ENCODE results near the gene HELLS.
"Not testable (repeated sequence)": the region's sequence is repeated elsewhere in the genome, so short reads cannot be mapped to it uniquely, and the experiment has no call there.

Gene HELLS

DNA sequence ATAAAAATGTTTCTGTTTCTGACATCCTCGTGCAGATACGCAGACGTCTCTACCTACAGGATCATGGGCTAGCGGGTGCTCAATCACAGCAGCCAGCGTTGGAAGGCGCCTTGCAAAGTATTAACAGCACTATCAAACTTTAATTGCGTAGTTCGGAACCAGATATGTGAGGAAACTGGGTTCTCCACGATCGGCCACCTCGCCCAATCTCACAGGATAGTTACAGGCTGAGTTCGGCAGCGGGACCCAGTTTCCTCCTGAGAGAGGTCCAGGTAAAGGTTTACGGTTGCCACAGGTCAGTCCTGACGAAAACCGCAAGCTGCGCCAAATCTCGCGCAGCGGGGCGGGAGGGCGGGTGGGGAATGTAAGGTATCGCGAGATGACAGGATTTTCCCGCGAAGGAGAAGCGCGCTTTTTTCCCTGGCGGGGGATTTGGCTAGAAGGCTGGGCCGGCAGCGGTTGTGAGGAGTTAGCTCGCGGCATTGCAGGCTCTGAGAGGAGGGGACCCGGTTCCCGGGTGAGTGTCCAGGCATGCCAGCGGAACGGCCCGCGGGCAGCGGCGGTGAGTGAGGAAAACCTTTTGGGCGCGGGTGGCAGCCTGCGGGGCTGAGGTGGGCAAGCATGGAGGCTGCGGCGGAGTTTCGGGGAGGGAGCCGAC, at the start of gene HELLS:
Gene HELLS (plus strand): TSS at position 398 of the 658 bp plus-strand sequence. CDS start 134 bp downstream, at position 532.
- peak; percentile 42 to 50 for DNase-seq (ENCODE audit: low read depth in 2 of 2)

GRCh38 chr10:94496010-94496409, 49.6 kb upstream of the HELLS start:
- DNase-seq (ENCODE audit: low read depth in 2 of 2): no peak

- DNase-seq (ENCODE audit: low read depth in 2 of 2): no peak
Measured at GRCh38 chr10:94496646-94497045, 48.9 kb upstream of the HELLS start.

DNA sequence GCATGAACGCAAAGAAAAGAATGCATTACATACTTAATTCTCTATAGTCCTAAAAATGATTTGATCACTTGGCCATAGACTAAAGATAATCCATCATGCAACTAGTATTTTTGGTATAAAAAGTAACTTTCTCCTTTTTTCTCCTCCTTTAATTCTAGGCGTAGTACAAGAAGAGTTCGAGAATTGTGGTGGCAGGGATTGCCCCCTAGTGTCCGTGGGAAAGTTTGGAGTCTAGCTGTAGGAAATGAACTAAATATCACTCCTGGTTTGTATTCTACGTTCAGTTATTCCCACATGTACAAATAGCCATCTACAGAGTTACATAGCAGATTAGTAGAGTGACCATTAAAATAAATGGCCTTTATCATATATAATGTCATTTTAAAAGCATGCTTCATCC, 45.5 kb upstream of the HELLS start:
- no peak for DNase-seq (ENCODE audit: low read depth in 2 of 2)

DNA sequence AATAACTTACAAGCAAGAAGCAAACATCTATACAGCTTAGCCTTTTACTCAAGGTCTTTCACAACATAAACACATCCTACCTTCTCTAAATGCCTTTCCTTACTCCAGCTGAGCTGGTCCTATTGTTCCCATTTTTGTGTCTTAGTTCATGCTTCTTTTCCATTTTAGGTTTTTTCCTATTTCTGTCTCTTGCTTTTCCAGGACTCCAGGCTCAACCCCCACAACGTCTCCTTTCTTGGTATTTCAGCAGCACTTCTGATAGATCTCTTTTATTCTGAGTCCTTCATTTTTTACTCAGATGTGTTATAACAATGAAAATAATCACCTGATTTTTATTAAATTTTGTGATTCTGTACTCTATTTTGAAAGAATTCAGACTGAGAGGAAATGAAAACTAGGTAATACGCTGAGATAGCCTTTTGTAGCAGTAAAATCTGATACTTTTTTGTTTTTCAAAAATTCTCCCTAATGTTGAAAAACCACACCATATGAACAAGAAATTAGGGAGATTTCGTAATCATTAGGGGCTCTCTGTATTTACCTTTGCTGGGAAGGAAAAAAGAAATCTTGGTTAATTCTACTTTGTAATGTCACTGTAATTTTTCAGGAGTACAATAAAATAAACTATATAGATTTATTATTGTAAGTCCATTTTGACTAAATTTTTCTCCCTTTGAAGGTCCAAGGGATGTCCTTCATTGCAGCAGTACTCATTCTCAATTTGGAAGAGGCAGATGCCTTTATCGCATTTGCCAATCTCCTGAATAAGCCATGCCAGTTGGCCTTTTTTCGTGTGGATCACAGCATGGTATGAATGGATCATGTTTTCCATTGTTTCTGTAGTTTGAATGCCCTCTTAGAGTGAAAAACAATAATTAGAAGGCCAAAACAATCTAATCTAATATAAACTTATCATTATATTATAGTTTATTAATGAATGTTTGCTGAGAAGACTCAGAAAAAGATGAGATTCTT, 24.0 kb upstream of the HELLS start:
- DNase-seq (ENCODE audit: low read depth in 2 of 2): no peak

DNA sequence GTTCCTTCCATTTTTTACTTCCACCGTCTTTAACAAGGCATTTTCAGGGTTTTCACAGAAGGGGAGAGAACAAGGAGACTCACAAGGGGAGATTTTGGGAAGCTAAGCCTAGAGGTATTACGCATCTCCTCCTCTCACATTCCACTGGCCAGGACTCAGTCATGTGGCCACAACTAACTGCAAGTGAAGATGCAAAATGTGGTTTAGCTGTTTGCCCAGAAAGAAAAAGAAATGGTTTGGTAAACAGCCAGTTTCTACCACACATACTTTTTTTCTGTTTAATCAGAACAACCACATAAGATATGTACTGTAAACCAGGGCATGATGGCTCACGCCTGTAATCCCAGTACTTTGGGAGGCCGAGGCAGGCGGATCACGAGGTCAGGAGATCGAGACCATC, 21.4 kb upstream of the HELLS start:
- DNase-seq (ENCODE audit: low read depth in 2 of 2): no peak

DNA sequence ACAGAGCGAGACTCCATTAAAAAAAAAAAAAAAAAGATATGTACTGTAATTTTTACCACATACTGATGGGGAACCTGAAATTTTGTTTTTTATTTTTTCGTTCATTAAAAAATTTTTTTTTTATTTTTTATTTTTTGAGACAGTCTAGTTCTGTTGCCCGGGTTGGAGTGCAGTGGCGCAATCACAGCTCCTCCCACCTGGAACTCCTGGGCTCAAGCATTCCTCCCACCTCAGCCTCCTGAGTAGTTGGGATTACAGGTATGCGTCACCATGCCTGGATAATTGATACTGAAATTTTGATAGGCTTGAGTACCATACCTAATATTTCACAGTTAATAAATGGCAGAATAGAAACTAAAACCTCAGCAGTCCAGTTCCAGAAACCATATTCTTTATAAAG, 20.9 kb upstream of the HELLS start:
- no peak for DNase-seq (ENCODE audit: low read depth in 2 of 2)

DNA sequence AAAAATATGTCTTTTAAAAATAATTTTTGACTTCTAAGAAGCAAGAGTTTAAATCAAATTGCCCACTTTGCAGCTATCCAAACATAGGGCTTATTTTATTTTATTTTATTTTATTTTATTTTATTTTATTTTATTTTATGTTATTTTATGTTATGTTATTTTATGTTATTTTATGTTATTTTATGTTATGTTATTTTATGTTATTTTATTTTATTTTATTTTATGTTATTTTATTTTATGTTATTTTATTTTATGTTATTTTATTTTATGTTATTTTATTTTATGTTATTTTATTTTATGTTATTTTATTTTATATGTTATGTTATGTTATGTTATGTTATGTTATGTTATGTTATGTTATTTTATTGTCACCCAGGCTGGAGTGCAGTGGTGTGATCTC, 14.0 kb upstream of the HELLS start:
- DNase-seq (ENCODE audit: low read depth in 2 of 2): not testable (repeated sequence)

DNA sequence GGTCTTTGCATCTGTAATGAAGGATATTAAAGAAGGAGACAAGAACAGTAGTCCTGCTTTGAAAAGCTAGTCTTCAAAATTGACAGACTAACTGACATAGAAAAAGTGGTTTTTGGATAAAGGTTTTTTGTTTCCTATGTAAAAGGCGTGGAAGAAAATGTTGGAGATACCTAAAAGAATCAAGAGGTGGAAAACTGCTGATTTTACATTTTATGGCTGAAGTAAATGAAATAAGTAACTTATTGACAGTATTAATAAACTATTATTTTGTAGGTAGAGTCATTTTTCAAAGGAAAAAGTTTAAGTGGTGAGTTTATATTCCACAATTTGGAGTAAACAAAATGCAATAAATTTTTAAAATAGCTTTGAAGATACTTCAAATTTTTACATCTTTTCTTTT, 12.6 kb upstream of the HELLS start:
- no peak for DNase-seq (ENCODE audit: low read depth in 2 of 2)

- not testable (repeated sequence) for DNase-seq (ENCODE audit: low read depth in 2 of 2)
Measured at GRCh38 chr10:94542282-94542681, 3.3 kb upstream of the HELLS start.

- no peak for DNase-seq (ENCODE audit: low read depth in 2 of 2)
Measured at GRCh38 chr10:94546049-94546900, 687 bp downstream of the HELLS start.

GRCh38 chr10:94546901-94547185, 1.3 kb downstream of the HELLS start:
- no peak for DNase-seq (ENCODE audit: low read depth in 2 of 2)

DNA sequence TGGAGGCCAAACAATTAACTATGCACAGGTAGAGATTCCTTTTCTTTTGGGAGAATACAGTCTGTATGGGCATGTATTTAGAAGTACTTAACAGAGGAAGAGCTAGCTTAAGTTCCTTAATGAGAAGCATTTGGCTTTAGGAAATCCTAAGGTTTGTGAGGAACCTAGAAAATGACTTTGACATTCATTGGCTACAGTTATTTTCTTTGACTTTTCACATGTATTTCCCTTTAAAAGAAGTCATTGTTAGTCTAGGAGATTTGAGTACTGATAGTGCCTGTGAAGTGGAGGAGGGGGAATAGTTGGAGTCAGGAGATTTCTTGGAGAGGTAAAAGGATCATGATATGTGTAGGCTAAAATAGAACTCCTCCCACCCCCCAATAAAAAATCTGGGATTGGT, 3.6 kb downstream of the HELLS start:
- DNase-seq (ENCODE audit: low read depth in 2 of 2): no peak

DNA sequence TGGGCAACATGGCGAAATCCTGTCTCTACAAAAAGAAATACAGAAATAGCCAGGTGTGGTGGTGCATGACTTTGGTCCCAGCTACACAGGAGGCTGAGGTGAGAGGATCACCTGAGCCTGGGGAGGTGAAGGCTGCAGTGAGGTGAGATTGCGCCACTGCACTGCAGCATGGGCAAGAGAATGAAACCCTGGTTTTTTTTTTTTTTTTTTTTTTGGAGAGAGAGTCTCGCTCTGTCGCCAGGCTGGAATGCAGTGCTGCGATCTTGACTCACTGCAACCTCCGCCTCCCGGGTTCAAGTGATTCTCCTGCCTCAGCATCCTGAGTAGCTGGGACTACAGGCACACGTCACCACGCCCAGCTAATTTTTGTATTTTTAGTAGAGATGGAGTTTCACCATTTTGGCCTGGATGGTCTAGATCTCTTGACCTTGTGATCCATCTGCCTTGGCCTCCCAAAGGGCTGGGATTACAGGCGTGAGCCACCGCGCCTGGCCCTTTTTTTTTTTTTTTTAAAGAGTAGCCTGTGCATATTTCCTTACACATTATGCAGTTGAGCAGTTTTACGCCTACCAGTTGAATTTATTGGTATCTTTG, 22.2 kb downstream of the HELLS start:
- DNase-seq (ENCODE audit: low read depth in 2 of 2): not testable (repeated sequence)

- DNase-seq (ENCODE audit: low read depth in 2 of 2): no peak
Measured at GRCh38 chr10:94571081-94571480, 25.5 kb downstream of the HELLS start.

- no peak for DNase-seq (ENCODE audit: low read depth in 2 of 2)
Measured at GRCh38 chr10:94571528-94571927, 25.9 kb downstream of the HELLS start.

DNA sequence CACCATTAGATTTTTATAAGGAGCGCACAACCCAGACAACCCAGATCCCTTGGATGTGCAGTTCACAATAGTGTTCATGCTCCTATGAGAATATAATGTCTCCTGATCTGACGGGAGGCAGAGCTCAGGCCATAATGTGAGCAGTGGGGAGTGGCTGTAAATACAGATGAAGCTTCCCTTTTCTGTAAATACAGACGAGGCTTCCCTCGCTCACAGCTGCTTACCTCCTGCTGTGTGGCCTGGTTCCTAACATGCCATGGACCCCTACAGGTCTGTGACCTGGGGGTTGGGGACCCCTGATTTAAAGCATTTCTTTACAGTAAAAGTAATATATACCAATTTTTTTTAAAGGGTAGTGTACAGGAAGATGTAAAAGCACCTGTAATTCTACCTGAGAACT, 33.2 kb downstream of the HELLS start:
- no peak for DNase-seq (ENCODE audit: low read depth in 2 of 2)

GRCh38 chr10:94583124-94583523, 37.5 kb downstream of the HELLS start:
- no peak for DNase-seq (ENCODE audit: low read depth in 2 of 2)

DNA sequence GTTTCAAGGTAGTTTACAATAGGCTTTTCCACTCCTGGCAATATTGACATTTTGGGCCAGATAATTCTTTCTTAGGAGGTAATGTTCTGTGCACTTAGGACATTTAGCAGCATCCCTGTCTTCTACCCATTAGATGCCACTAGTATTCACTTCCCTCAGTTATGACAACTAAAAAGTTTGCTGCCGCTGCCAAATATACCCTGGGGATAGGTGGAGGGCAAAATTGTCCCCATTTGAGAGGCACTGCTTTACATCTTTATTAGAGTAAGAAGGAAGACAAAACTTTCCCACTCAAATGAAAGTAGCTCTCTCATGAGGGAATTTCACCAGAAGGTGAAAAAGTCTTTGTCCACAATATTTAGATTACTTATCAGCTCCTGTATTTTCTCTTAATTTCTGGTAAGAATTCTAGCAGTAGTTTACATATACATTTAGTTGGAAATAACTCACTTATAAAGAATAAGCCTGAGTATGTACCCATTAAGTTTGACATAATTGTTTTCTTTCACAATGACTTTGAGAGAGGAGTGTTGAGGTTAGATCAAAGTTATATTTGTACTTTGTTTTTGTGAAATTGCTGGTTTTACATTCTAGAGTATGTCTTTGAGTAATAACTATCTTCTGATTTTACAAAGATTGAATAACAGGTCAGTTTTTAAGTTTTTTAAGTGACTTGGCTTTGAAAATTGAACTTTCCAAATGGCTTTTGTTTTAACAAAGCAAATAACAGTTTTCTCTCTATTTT, 46.0 kb downstream of the HELLS start:
- DNase-seq (ENCODE audit: low read depth in 2 of 2): no peak

GRCh38 chr10:94602729-94603515, 57.3 kb downstream of the HELLS start:
- no peak for DNase-seq (ENCODE audit: low read depth in 2 of 2)
